HEK293T (cell line): Measurements from ENCODE around the gene DLEC1.

Experiments used
- BHLHE40 ChIP-seq: fragments of 450-650 bp; IDR thresholded peaks from 2 replicates; pipeline ENCODE4 v1.6.1; 2016; ENCODE audit warnings: mild to moderate bottlenecking, moderate library complexity, borderline replicate concordance
- FOXM1 ChIP-seq: fragments of 450-650 bp; IDR thresholded peaks from 2 replicates; pipeline ENCODE4 v1.6.1; 2017; ENCODE audit warnings: mild to moderate bottlenecking, borderline replicate concordance
- HDGF ChIP-seq: fragments of 450-650 bp; IDR thresholded peaks from 2 replicates; pipeline ENCODE4 v1.6.1; 2017; ENCODE audit warnings: antibody characterized with exemption, borderline replicate concordance
- L3MBTL2 ChIP-seq: fragments of 450-650 bp; conservative IDR thresholded peaks from 2 replicates; pipeline ENCODE4 v1.6.1; 2016; ENCODE audit warnings: mild to moderate bottlenecking
- SP1 ChIP-seq: fragments of 450-650 bp; IDR thresholded peaks from 2 replicates; pipeline ENCODE4 v1.6.1; 2017
- SUZ12 ChIP-seq: fragments of 450-650 bp; IDR thresholded peaks from 2 replicates; pipeline ENCODE4 v1.6.1; 2016; ENCODE audit warnings: mild to moderate bottlenecking

GRCh38 chr3:38006445-38006995, 32.5 kb upstream of the DLEC1 start:
- TF ChIP-seq HDGF (no peak), FOXM1 (no peak), SUZ12 (no peak), L3MBTL2 (no peak), SP1 (no peak), BHLHE40 (no peak)
